GM21619 (cell line): Measurements from ENCODE around the gene PEDS1.
"Not testable (repeated sequence)": the region's sequence is repeated elsewhere in the genome, so short reads cannot be mapped to it uniquely, and the experiment has no call there.

Experiments
- ATAC-seq: cut with Tn5 transposase; IDR thresholded peaks from one replicate; pipeline ENCODE4 v1.9.1; 2021; ENCODE audit not compliant: unreplicated experiment

Gene PEDS1

GRCh38 chr20:50153500-50154377 is at the start of gene PEDS1:
TSS of gene PEDS1 (minus strand) at chr20:50153723. CDS start at chr20:50153637, 86 bp downstream.
- ATAC-seq: peak; percentile 87

GRCh38 chr20:50202677-50203076 is 49.2 kb upstream of the PEDS1 start:
- no peak for ATAC-seq

GRCh38 chr20:50201710-50202109 is 48.2 kb upstream of the PEDS1 start:
- ATAC-seq: not testable (repeated sequence)

- ATAC-seq: no peak
Measured at GRCh38 chr20:50200482-50201104, 47.1 kb upstream of the PEDS1 start.

GRCh38 chr20:50199703-50200102 is 46.2 kb upstream of the PEDS1 start:
- ATAC-seq: no peak

GRCh38 chr20:50198716-50199115 is 45.2 kb upstream of the PEDS1 start:
- no peak for ATAC-seq

- ATAC-seq: no peak
Measured at GRCh38 chr20:50198180-50198666, 44.7 kb upstream of the PEDS1 start.

GRCh38 chr20:50197463-50198179 is 44.1 kb upstream of the PEDS1 start:
- ATAC-seq: no peak

- no peak for ATAC-seq
Measured at GRCh38 chr20:50196896-50197295, 43.4 kb upstream of the PEDS1 start.

- ATAC-seq: no peak
Measured at GRCh38 chr20:50196248-50196647, 42.7 kb upstream of the PEDS1 start.

- ATAC-seq: no peak
Measured at GRCh38 chr20:50195524-50196120, 42.1 kb upstream of the PEDS1 start.

- no peak for ATAC-seq
Measured at GRCh38 chr20:50194831-50195523, 41.5 kb upstream of the PEDS1 start.

GRCh38 chr20:50194422-50194830 is 40.9 kb upstream of the PEDS1 start:
- ATAC-seq: no peak

- ATAC-seq: no peak
Measured at GRCh38 chr20:50193836-50194421, 40.4 kb upstream of the PEDS1 start.

GRCh38 chr20:50193199-50193835 is 39.8 kb upstream of the PEDS1 start:
- no peak for ATAC-seq

GRCh38 chr20:50192364-50193198 is 39.1 kb upstream of the PEDS1 start:
- peak; percentile 33 for ATAC-seq

- peak; percentile 30 for ATAC-seq
Measured at GRCh38 chr20:50191544-50192363, 38.2 kb upstream of the PEDS1 start.

- ATAC-seq: peak; percentile 25
Measured at GRCh38 chr20:50191065-50191543, 37.6 kb upstream of the PEDS1 start.
